SK-N-SH treated with all-trans-retinoic acid at 6 μM for 48 hours (cell line): Measurements from ENCODE around the gene MKKS.

ENCODE experiments used
- ZFP30 ChIP-seq: fragments of 450-650 bp; formaldehyde crosslinking; IDR thresholded peaks from 2 replicates; pipeline ENCODE4 v1.5.0; 2022; ENCODE audit warnings: mild to moderate bottlenecking, moderate library complexity
- ZNF8 ChIP-seq: fragments of 450-650 bp; formaldehyde crosslinking; IDR thresholded peaks from 2 replicates; pipeline ENCODE4 v1.5.0; 2020; ENCODE audit warnings: mild to moderate bottlenecking, moderate library complexity
- TF ChIP-seq, protein P1 (sequence below): fragments of 250-450 bp; sonication (Bioruptor Pico); IDR thresholded peaks from 2 replicates; pipeline ENCODE4 v1.8.0; 2020; ENCODE audit warnings: mild to moderate bottlenecking, moderate library complexity, borderline replicate concordance

DNA sequence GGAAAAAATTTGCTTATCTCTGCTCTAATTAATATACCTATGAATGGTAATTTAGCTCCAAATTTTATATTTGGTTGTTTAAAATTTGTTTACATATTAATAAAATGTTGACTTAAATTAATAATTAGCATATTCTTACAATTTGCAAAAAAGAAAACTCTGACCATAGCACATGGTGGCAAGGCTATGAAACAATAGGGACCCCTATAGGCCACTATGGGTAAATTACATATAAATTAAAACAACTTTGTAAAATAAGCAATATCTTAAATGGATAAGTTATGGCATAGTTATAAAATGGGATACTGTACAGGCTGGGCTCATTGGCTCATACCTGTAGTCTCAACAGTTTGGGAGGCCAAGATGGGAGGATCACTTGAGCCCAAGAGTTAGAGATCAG, 76.0 kb downstream of the MKKS start:
- TF ChIP-seq, protein P1, sequence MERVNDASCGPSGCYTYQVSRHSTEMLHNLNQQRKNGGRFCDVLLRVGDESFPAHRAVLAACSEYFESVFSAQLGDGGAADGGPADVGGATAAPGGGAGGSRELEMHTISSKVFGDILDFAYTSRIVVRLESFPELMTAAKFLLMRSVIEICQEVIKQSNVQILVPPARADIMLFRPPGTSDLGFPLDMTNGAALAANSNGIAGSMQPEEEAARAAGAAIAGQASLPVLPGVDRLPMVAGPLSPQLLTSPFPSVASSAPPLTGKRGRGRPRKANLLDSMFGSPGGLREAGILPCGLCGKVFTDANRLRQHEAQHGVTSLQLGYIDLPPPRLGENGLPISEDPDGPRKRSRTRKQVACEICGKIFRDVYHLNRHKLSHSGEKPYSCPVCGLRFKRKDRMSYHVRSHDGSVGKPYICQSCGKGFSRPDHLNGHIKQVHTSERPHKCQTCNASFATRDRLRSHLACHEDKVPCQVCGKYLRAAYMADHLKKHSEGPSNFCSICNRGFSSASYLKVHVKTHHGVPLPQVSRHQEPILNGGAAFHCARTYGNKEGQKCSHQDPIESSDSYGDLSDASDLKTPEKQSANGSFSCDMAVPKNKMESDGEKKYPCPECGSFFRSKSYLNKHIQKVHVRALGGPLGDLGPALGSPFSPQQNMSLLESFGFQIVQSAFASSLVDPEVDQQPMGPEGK (CRISPR knock-in tag), result no peak
- TF ChIP-seq ZFP30 (CRISPR knock-in tag) (no peak), ZNF8 (CRISPR knock-in tag) (no peak)
